Esophagus squamous epithelium (tissue), 4 donors: ENCODE measurements around the gene CPT1A.

Source experiments
- CTCF ChIP-seq, 6 experiments: fragments of 450-650 bp in 4 of 6; fragments of 200-600 bp in 2 of 6; sonication (generic) in 2 of 6; IDR thresholded peaks; one replicate each; pipeline ENCODE4 v1.5.1; 2016 to 2019; ENCODE audit warnings: antibody characterized with exemption in 6 of 6, mild to moderate bottlenecking in 4 of 6, moderate library complexity in 4 of 6
- POLR2A ChIP-seq, 4 donors: fragments of 450-650 bp; IDR thresholded peaks; one replicate each; pipeline ENCODE4 v1.6.1; 2017; ENCODE audit warnings: antibody characterized with exemption in 4 of 4, mild to moderate bottlenecking in 4 of 4, moderate library complexity in 3 of 4

- no peak for TF ChIP-seq CTCF (IDR thresholded peaks at IDR 0.05)
- no peak for TF ChIP-seq POLR2A (IDR thresholded peaks at IDR 0.05)
Measured at GRCh38 chr11:68832476-68833181, 9.1 kb downstream of the CPT1A start.
